Heart right ventricle (tissue), 16 donors: Measurements from ENCODE around the gene RAB18. TPM values are rescaled to one million over a fixed set of nuclear protein-coding genes. Genes with fewer than 3 reads are reported as not detected.

Experiments used
- ATAC-seq, 8 donors: fragments of 200-7000 bp; cut with Tn5 transposase; one replicate each; pipeline ENCODE4 v1.9.1; 2020; ENCODE audit warnings: mild to moderate bottlenecking in 8 of 8, moderate library complexity in 8 of 8, moderate number of reproducible peaks in 1 of 8
- DNase-seq, 2 donors: peaks; one replicate each; pipeline ENCODE4 v3.0.0-alpha.2; 2020
- H3K27ac ChIP-seq, 10 donors: fragments of 200-600 bp; sonication (generic) in 2 of 10; one replicate each; pipeline versions ENCODE4 v1.5.0 to v1.8.0; 2020 to 2022; ENCODE audit warnings: mild to moderate bottlenecking in 3 of 10
- H3K27me3 ChIP-seq, 7 donors: fragments of 200-600 bp; one replicate each; pipeline ENCODE4 v1.8.0; 2021 to 2022; ENCODE audit warnings: mild to moderate bottlenecking in 2 of 7
- H3K36me3 ChIP-seq, 9 donors: fragments of 200-600 bp; sonication (generic) in 1 of 9; one replicate each; pipeline versions ENCODE4 v1.5.0 to v1.8.0; 2020 to 2022; ENCODE audit warnings: mild to moderate bottlenecking in 2 of 9
- H3K4me1 ChIP-seq, 9 donors: fragments of 200-600 bp; sonication (generic) in 1 of 9; one replicate each; pipeline versions ENCODE4 v1.5.0 to v1.8.0; 2020 to 2022; ENCODE audit warnings: mild to moderate bottlenecking in 4 of 9
- H3K4me3 ChIP-seq, 10 donors: fragments of 200-600 bp; sonication (generic) in 2 of 10; one replicate each; pipeline versions ENCODE4 v1.5.0 to v1.8.0; 2020 to 2022; ENCODE audit warnings: mild to moderate bottlenecking in 7 of 10, moderate library complexity in 2 of 10
- H3K9me3 ChIP-seq, 11 donors: fragments of 200-600 bp in 10 of 11; sonication (generic) in 2 of 11; one replicate each; pipeline versions ENCODE4 v1.5.0 to v1.8.0; 2013 to 2022; ENCODE audit warnings: mild to moderate bottlenecking in 2 of 11, control low read depth in 1 of 11, moderate library complexity in 1 of 11
- WGBS, 2 donors: extraction: QIAGEN DNeasy Blood & Tissue Kit; methylation state at CpG; one replicate each; pipeline ENCODE4 v1.1.7; 2013; ENCODE audit warnings: inconsistent platforms in 1 of 2; 5-methylcytosine and 5-hydroxymethylcytosine counted together
- intact Hi-C, 10 donors: fragments of 100-400 bp; cut with DNase I; formaldehyde crosslinking; loops; one replicate each; pipeline versions ENCODE4 v1.11.1 to v1.14.2; 2022
- polyA plus RNA-seq, 2 donors: library from polyadenylated mRNA; stranded (reverse); fragments of 200-250 nt; gene quantifications; one replicate each; pipeline ENCODE4 v1.2.3, GENCODE V29; 2013
- total RNA-seq, 10 donors: library from RNA; stranded (reverse); fragmentation: NEBNext Ultra II Directional in 3 of 10; extraction: Animal tissue kit (Norgen Biotek cat#: 25700) in 3 of 10; gene quantifications; one replicate each; pipeline versions ENCODE4 v1.2.1 to v1.2.4, GENCODE V29; 2021 to 2023
- TF ChIP-seq, protein P1 (sequence below), 9 donors: fragments of 200-600 bp; sonication (generic) in 2 of 9; IDR thresholded peaks; one replicate each; pipeline versions ENCODE4 v1.5.0 to v1.8.0; 2021 to 2022; ENCODE audit warnings: antibody characterized with exemption in 9 of 9, mild to moderate bottlenecking in 5 of 9, moderate library complexity in 1 of 9
- donor health status: Arrhythmogenic right ventricular cardiomyopathy.
- donor health status: ischemic (EF 13 %, LVEDD 7.1; RV severe dilation, severe dysfunction).
- donor health status: healthy with polysubstance abuse.
- donor health status: DM: no; HTN: yes; CAD: no.
- donor health status: DM: no; HTN: no; CAD: no.
- donor health status: ischemic (EF 25% LVEDD 6.9; RV normal size, moderate dysfunction).
- donor health status: ischemic (EF 25% LVEDD 5.7; RV mildly dilated, moderate dysfunction).
- donor health status: healthy.
- donor health status: DM: yes; HTN: yes; CAD: no.
- donor health status: Ischemic cardiomyopathy.
- donor health status: ischemic (EF 35%, LVEDD 5.7; RV mildly dilated, moderate dysfunction).
- donor health status: nonischemic (EF 11% LVEDD 7.7; RV severe dilation, severe dysfunction).
- donor health status: DM: yes; HTN: yes; CAD: no.
- donor health status: PGD.
- donor health status: ischemic (EF 29% LVEDD 5.4; RV normal size, mild dysfunction).
- donor health status: nonischemic (EF 23%, LVEDD 6.1; RV moderate dilation, normal function).

RAB18 gene
- total and polyA plus RNA-seq, 12 donors: 19.3 to 157 (median 131) TPM

DNA sequence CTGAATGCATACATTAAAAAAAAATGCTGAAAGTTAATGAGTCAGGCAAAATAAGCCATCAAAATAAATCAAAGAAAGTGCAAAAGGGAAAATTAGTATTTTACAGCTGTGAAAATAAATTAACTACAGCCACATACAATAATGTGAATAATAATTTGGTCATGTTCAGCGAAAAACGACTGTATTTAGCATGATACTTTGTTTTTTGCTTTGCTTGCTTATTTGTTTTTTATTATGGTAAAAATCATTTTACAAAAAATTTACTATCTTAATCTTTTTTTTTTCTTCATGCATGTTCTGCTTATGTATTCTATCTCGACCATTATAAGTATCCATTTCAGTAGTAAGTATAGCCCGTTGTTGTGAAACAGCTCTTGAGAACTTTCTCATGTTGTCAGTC is 77.1 kb downstream of the RAB18 start:
- Histone ChIP-seq H3K4me1 (no peaks in the 10 kb centered on the region), H3K36me3 (no peaks in the 10 kb centered on the region), H3K9me3 (peaks cover 0 to 10% (median 0%) of the 10 kb centered on the region in 11 donors), H3K4me3 (no peak overlapping the region), H3K27me3 (no peaks in the 10 kb centered on the region), H3K27ac (no peak overlapping the region)
- intact Hi-C loops: no loop called here
- ATAC-seq (no peak), DNase-seq (no peak)
- TF ChIP-seq, protein P1, sequence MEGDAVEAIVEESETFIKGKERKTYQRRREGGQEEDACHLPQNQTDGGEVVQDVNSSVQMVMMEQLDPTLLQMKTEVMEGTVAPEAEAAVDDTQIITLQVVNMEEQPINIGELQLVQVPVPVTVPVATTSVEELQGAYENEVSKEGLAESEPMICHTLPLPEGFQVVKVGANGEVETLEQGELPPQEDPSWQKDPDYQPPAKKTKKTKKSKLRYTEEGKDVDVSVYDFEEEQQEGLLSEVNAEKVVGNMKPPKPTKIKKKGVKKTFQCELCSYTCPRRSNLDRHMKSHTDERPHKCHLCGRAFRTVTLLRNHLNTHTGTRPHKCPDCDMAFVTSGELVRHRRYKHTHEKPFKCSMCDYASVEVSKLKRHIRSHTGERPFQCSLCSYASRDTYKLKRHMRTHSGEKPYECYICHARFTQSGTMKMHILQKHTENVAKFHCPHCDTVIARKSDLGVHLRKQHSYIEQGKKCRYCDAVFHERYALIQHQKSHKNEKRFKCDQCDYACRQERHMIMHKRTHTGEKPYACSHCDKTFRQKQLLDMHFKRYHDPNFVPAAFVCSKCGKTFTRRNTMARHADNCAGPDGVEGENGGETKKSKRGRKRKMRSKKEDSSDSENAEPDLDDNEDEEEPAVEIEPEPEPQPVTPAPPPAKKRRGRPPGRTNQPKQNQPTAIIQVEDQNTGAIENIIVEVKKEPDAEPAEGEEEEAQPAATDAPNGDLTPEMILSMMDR (IDR thresholded peaks at IDR 0.05): no peak
- WGBS, 2 donors: 86 to 94% methylated on average over 4 of the region's 4 CpGs

DNA sequence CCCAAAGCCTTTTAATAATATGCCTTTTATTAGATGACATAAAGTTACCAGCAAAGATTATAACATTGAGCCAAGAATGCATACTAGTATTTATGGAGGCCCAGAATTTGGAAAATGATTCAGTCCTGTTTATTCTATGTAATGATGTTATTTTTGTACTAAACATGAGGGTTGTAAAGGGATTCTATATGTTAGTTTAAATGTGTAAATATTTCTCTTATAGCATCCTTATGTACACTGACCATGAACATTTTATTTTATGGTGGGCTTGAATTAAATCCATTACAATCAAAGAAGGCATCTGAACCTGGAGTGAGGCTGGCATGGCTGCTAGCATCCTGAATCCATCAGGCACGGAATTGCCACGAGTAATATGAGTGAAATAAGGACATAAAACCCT is 80.2 kb downstream of the RAB18 start:
- Histone ChIP-seq H3K4me3 (no peak overlapping the region), H3K4me1 (no peaks in the 10 kb centered on the region), H3K36me3 (no peaks in the 10 kb centered on the region), H3K27ac (no peak overlapping the region), H3K27me3 (no peaks in the 10 kb centered on the region), H3K9me3 (peaks cover 0 to 18% (median 0%) of the 10 kb centered on the region in 11 donors)
- TF ChIP-seq, protein P1 (IDR thresholded peaks at IDR 0.05): no peak
- DNase-seq (no peak), ATAC-seq (no peak)
- 85 to 88% methylated on average over 2 of the region's 2 CpGs for WGBS, 2 donors
- intact Hi-C loops: no loop called here

Other genes starting within 250 kb of the RAB18 start
- under 1 TPM in 8 of 10 donors, not detected in 2; 0.09 to 0.53 (median 0.29) TPM for gene MKX, start 241.5 kb downstream of the RAB18 start, total RNA-seq
- under 1 TPM; 0.09 to 0.15 TPM for gene MKX, start 241.5 kb downstream of the RAB18 start, polyA plus RNA-seq